IMR-90 (cell line): Measurements from ENCODE around the gene GLI1. TPM values are rescaled to one million over a fixed set of nuclear protein-coding genes. Genes with fewer than 3 reads are reported as not detected.
"Not testable (repeated sequence)": the region's sequence is repeated elsewhere in the genome, so short reads cannot be mapped to it uniquely, and the experiment has no call there.

Experiments
- ATAC-seq: fragments of 200-7000 bp; cut with Tn5 transposase; 2 replicates; pipeline ENCODE4 v1.9.1; 2020; ENCODE audit warnings: low read depth, mild to moderate bottlenecking, moderate library complexity
- BruUV-seq: library from RNA; stranded (reverse); fragments of 400-500 nt; replicated peaks from 2 replicates; lab custom pipeline; 2021; lab: Mats Ljungman, UMichigan
- CTCF ChIA-PET: fragments of 300-600 bp; formaldehyde crosslinking; extraction: SDS; loops from one replicate; lab custom pipeline; 2021; ENCODE audit warnings: antibody characterized with exemption; lab: Yijun Ruan, JAX
- POLR2A ChIA-PET: fragments of 300-600 bp; sonication (Branson Sonifier 250); formaldehyde crosslinking; loops from one replicate; lab custom pipeline; 2022; ENCODE audit warnings: antibody characterized with exemption; ENCODE audit not compliant: unreplicated experiment; lab: Charles Lee
- DNase-seq: peaks from one replicate; pipeline ENCODE4 v3.0.0; 2013
- H2AFZ ChIP-seq: replicated peaks from 2 replicates; pipeline ENCODE3; 2013; ENCODE audit warnings: low read length, mild to moderate bottlenecking; ENCODE audit not compliant: poor library complexity
- H2AK5ac ChIP-seq: 2 replicates; pipeline ENCODE4 v1.6.1; 2013; ENCODE audit warnings: low read depth, low read length, inconsistent platforms
- H2AK9ac ChIP-seq: replicated peaks from 2 replicates; pipeline ENCODE3; 2013; ENCODE audit warnings: mild to moderate bottlenecking, low read depth, low read length, moderate library complexity; ENCODE audit not compliant: poor library complexity
- H2BK120ac ChIP-seq: 2 replicates; pipeline ENCODE4 v1.6.1; 2013; ENCODE audit warnings: low read depth, low read length, inconsistent platforms
- H2BK15ac ChIP-seq: 3 replicates; pipeline ENCODE4 v1.6.1; 2013; ENCODE audit warnings: low read depth, low read length, inconsistent platforms
- H2BK20ac ChIP-seq: 2 replicates; pipeline ENCODE4 v1.6.1; 2013; ENCODE audit warnings: low read depth, mild to moderate bottlenecking, inconsistent platforms, low read length, moderate library complexity
- H2BK5ac ChIP-seq: 2 replicates; pipeline ENCODE4 v1.6.1; 2013; ENCODE audit warnings: mild to moderate bottlenecking, low read depth, low read length, inconsistent platforms; ENCODE audit not compliant: poor library complexity, severe bottlenecking
- H3K14ac ChIP-seq: replicated peaks from 2 replicates; pipeline ENCODE4 v1.6.1; 2013; ENCODE audit warnings: low read depth, low read length, inconsistent platforms
- H3K18ac ChIP-seq: 2 replicates; pipeline ENCODE4 v1.6.1; 2013; ENCODE audit warnings: low read depth, low read length, control low read depth
- H3K23ac ChIP-seq: 2 replicates; pipeline ENCODE4 v1.6.1; 2013; ENCODE audit warnings: low read depth, low read length, inconsistent platforms
- H3K27ac ChIP-seq: 2 replicates; pipeline ENCODE4 v1.5.1; 2013; ENCODE audit warnings: mild to moderate bottlenecking, control low read depth, low read length; ENCODE audit not compliant: insufficient read depth
- H3K27me3 ChIP-seq: 2 replicates; pipeline ENCODE4 v1.6.1; 2013; ENCODE audit warnings: low read length; ENCODE audit not compliant: control insufficient read depth, insufficient read depth
- H3K36me3 ChIP-seq: 2 replicates; pipeline ENCODE4 v1.6.1; 2013; ENCODE audit warnings: low read length, mixed read lengths; ENCODE audit not compliant: control insufficient read depth, insufficient read depth
- H3K4ac ChIP-seq: 2 replicates; pipeline ENCODE4 v1.6.1; 2013; ENCODE audit warnings: low read depth, low read length, inconsistent platforms
- H3K4me1 ChIP-seq: 2 replicates; pipeline ENCODE4 v1.6.1; 2013; ENCODE audit warnings: low read length, mixed read lengths; ENCODE audit not compliant: control insufficient read depth, insufficient read depth
- H3K4me2 ChIP-seq: 2 replicates; pipeline ENCODE4 v1.6.1; 2013; ENCODE audit warnings: low read depth, mild to moderate bottlenecking, control low read depth, low read length, moderate library complexity
- H3K4me3 ChIP-seq: 2 replicates; pipeline ENCODE4 v1.5.1; 2013; ENCODE audit warnings: low read depth, mild to moderate bottlenecking, control low read depth, low read length, moderate library complexity; ENCODE audit not compliant: insufficient read depth
- H3K56ac ChIP-seq: 2 replicates; pipeline ENCODE4 v1.6.1; 2013; ENCODE audit warnings: low read length, inconsistent platforms; ENCODE audit not compliant: insufficient read depth; ENCODE audit errors: extremely low read depth
- H3K79me1 ChIP-seq, 2 experiments: 2 replicates each; pipeline ENCODE4 v1.6.1; 2013; ENCODE audit warnings: low read length in 2 of 2, inconsistent platforms in 1 of 2, low read depth in 1 of 2
- H3K9ac ChIP-seq: 2 replicates; pipeline ENCODE4 v1.6.1; 2013; ENCODE audit warnings: low read depth, low read length, control low read depth
- H3K9me1 ChIP-seq: 2 replicates; pipeline ENCODE4 v1.6.1; 2013; ENCODE audit warnings: low read length, inconsistent platforms; ENCODE audit not compliant: insufficient read depth
- H3K9me3 ChIP-seq: 2 replicates; pipeline ENCODE4 v1.6.1; 2013; ENCODE audit warnings: low read length; ENCODE audit not compliant: control insufficient read depth, insufficient read depth
- H4K20me1 ChIP-seq: 2 replicates; pipeline ENCODE4 v1.6.1; 2013; ENCODE audit warnings: low read length, inconsistent platforms; ENCODE audit not compliant: insufficient read depth
- H4K5ac ChIP-seq: 2 replicates; pipeline ENCODE4 v1.6.1; 2013; ENCODE audit warnings: mild to moderate bottlenecking, low read depth, low read length, control low read depth
- H4K8ac ChIP-seq, 2 experiments: 2 replicates each; pipeline ENCODE4 v1.6.1; 2013; ENCODE audit warnings: low read depth in 2 of 2, low read length in 2 of 2, control low read depth in 1 of 2, inconsistent platforms in 1 of 2
- H4K91ac ChIP-seq: 2 replicates; pipeline ENCODE4 v1.6.1; 2013; ENCODE audit warnings: low read depth, low read length, inconsistent platforms; ENCODE audit not compliant: insufficient read depth
- WGBS, 2 experiments: methylation state at CpG; one replicate each; pipeline versions ENCODE4 v1.1.5 to v1.1.7; 2013; ENCODE audit warnings: missing lambda C conversion rate in 2 of 2; ENCODE audit not compliant: insufficient read length in 1 of 2; ENCODE audit errors: extremely low coverage in 2 of 2; 5-methylcytosine and 5-hydroxymethylcytosine counted together
- dilution Hi-C: fragments of 300-500 bp; cut with HindIII; formaldehyde crosslinking; loops from one replicate; pipeline ENCODE4 v1.14.3; 2018; ENCODE audit warnings: low sequenced_read_pairs; ENCODE audit not compliant: unreplicated experiment
- in situ Hi-C: fragments of 300-500 bp; cut with MboI; formaldehyde crosslinking; loops from 3 replicates; pipeline ENCODE4 v1.14.3; 2019; ENCODE audit warnings: low sequenced_read_pairs, inconsistent platforms, mixed read lengths
- intact Hi-C: fragments of 100-400 bp; cut with micrococcal nuclease; formaldehyde crosslinking; loops from 2 replicates; pipeline ENCODE4 v1.10.0; 2022
- polyA plus RNA-seq, 3 experiments: library from polyadenylated mRNA; depleted of rRNA; stranded (reverse); fragments of >200 nt; gene quantifications; 2 replicates each; pipeline ENCODE4 v1.2.3, GENCODE V29; 2012; ENCODE audit warnings: low replicate concordance in 1 of 3
- total RNA-seq: library from RNA; depleted of rRNA; stranded (reverse); fragments of >200 nt; gene quantifications from 2 replicates; pipeline ENCODE4 v1.2.3, GENCODE V29; 2012

Gene GLI1
- total and polyA plus RNA-seq, 2 of the 4 experiments (the other 2 are of a cell fraction): 1.3 to 3.8 TPM

- H3K14ac ChIP-seq, H2BK5ac ChIP-seq, H3K56ac ChIP-seq, H2BK15ac ChIP-seq, BruUV-seq, CTCF ChIA-PET, H2AFZ ChIP-seq, intact Hi-C loops, H3K4me2 ChIP-seq, H3K18ac ChIP-seq, H2BK120ac ChIP-seq, H3K4ac ChIP-seq, H3K9me3 ChIP-seq, H3K4me3 ChIP-seq, H3K27ac ChIP-seq, H3K4me1 ChIP-seq, H3K9me1 ChIP-seq, dilution Hi-C loops, DNase-seq, H2BK20ac ChIP-seq, H4K8ac ChIP-seq, in situ Hi-C loops, ATAC-seq, H3K9ac ChIP-seq, H2AK5ac ChIP-seq, H4K5ac ChIP-seq, H3K23ac ChIP-seq, H4K91ac ChIP-seq, H3K27me3 ChIP-seq, H2AK9ac ChIP-seq, H4K20me1 ChIP-seq: not testable (repeated sequence)
- Histone ChIP-seq H3K36me3 (peaks cover 11% of the 10 kb centered on the region), H3K79me1 (peaks cover 36 to 70% of the 10 kb centered on the region in 2 experiments)
- POLR2A ChIA-PET: interaction anchor here (0.6 kb wide), 1 partner anchor 36 kb away, joined by 3 read pairs; no protein-coding TSS in a partner anchor
- 100% methylated on average over 1 of the region's 10 CpGs; no CpG with 5 or more reads in 1 of the 2 experiments for WGBS, 2 experiments
Observed at GRCh38 chr12:57426948-57427347, 32.6 kb upstream of the GLI1 start.
